WTC11 (cell line): ENCODE results near the gene CCBE1. TPM values are rescaled to one million over a fixed set of nuclear protein-coding genes. Genes with fewer than 3 reads are reported as not detected.

ENCODE experiments used
- ATAC-seq: fragments of 200-7000 bp; cut with Tn5 transposase; 2 replicates; pipeline ENCODE4 v1.10.0; 2021; ENCODE audit warnings: mild to moderate bottlenecking, moderate library complexity
- CTCF ChIA-PET: fragments of 300-600 bp; sonication (Branson Sonifier 250); formaldehyde crosslinking; loops from one replicate; lab custom pipeline; 2021; ENCODE audit warnings: antibody characterized with exemption; lab: Charles Lee
- POLR2A ChIA-PET: fragments of 350-600 bp; sonication (Branson Sonifier 250); formaldehyde crosslinking; loops from one replicate; lab custom pipeline; 2021; ENCODE audit warnings: antibody characterized with exemption; lab: Charles Lee
- DNase-seq: peaks from one replicate; pipeline ENCODE4 v3.0.0; 2021; ENCODE audit warnings: low spot score
- H3K27ac Mint-ChIP-seq: 2 replicates; pipeline ENCODE4 v1.8.0; 2021; ENCODE audit warnings: mixed read lengths
- H3K27me3 Mint-ChIP-seq: 2 replicates; pipeline ENCODE4 v1.8.0; 2021; ENCODE audit warnings: low read depth, mild to moderate bottlenecking, moderate library complexity, mixed read lengths
- H3K36me3 Mint-ChIP-seq: 2 replicates; pipeline ENCODE4 v1.8.0; 2021; ENCODE audit warnings: mixed read lengths
- H3K4me1 Mint-ChIP-seq: 2 replicates; pipeline ENCODE4 v1.8.0; 2022; ENCODE audit warnings: mixed read lengths
- H3K4me3 Mint-ChIP-seq: 2 replicates; pipeline ENCODE4 v1.8.0; 2021; ENCODE audit warnings: mild to moderate bottlenecking, moderate library complexity, mixed read lengths
- H3K9me3 Mint-ChIP-seq: 2 replicates; pipeline ENCODE4 v1.8.0; 2021; ENCODE audit warnings: mixed read lengths
- ARID4B ChIP-seq: sonication (generic); formaldehyde crosslinking; IDR thresholded peaks from 2 replicates; pipeline ENCODE4 v1.8.0; 2023; ENCODE audit warnings: missing genetic modification reagents, mild to moderate bottlenecking, borderline replicate concordance
- CBFB ChIP-seq: sonication (generic); formaldehyde crosslinking; IDR thresholded peaks from 2 replicates; pipeline ENCODE4 v1.8.1; 2022; ENCODE audit warnings: mild to moderate bottlenecking, low read depth, missing genetic modification reagents
- CDX4 ChIP-seq: fragments of 250-450 bp; sonication (Bioruptor Pico); IDR thresholded peaks from 2 replicates; pipeline ENCODE4 v1.9.0; 2021; ENCODE audit warnings: moderate library complexity, mild to moderate bottlenecking, inconsistent platforms, borderline replicate concordance
- CTCF ChIP-seq: fragments of 200-600 bp; IDR thresholded peaks from 2 replicates; pipeline ENCODE4 v1.8.0; 2022; ENCODE audit warnings: antibody characterized with exemption
- E2F4 ChIP-seq: sonication (generic); formaldehyde crosslinking; IDR thresholded peaks from 2 replicates; pipeline ENCODE4 v1.8.1; 2022; ENCODE audit warnings: low read depth, mild to moderate bottlenecking, moderate library complexity, missing genetic modification reagents, borderline replicate concordance
- EMX1 ChIP-seq: fragments of 250-450 bp; sonication (Bioruptor Pico); IDR thresholded peaks from 2 replicates; pipeline ENCODE4 v1.8.0; 2021; ENCODE audit warnings: mild to moderate bottlenecking
- FOXP1 ChIP-seq: sonication (generic); formaldehyde crosslinking; IDR thresholded peaks from 2 replicates; pipeline ENCODE4 v1.8.0; 2022; ENCODE audit warnings: missing genetic modification reagents, mild to moderate bottlenecking, moderate library complexity, borderline replicate concordance
- FOXP4 ChIP-seq: sonication (generic); formaldehyde crosslinking; IDR thresholded peaks from 2 replicates; pipeline ENCODE4 v1.8.0; 2022; ENCODE audit warnings: mild to moderate bottlenecking, missing genetic modification reagents
- IRF2 ChIP-seq: sonication (generic); formaldehyde crosslinking; IDR thresholded peaks from 2 replicates; pipeline ENCODE4 v1.8.0; 2022; ENCODE audit warnings: low read depth, missing genetic modification reagents, borderline replicate concordance
- MAX ChIP-seq: sonication (generic); formaldehyde crosslinking; IDR thresholded peaks from 2 replicates; pipeline ENCODE4 v1.8.0; 2022; ENCODE audit warnings: mild to moderate bottlenecking, missing genetic modification reagents
- PREB ChIP-seq: sonication (generic); formaldehyde crosslinking; IDR thresholded peaks from 2 replicates; pipeline ENCODE4 v1.8.1; 2022; ENCODE audit warnings: mild to moderate bottlenecking, missing genetic modification reagents, moderate library complexity, borderline replicate concordance
- RORB ChIP-seq: fragments of 250-450 bp; sonication (Bioruptor Pico); IDR thresholded peaks from 2 replicates; pipeline ENCODE4 v1.9.0; 2021; ENCODE audit warnings: mild to moderate bottlenecking
- TCF7 ChIP-seq: sonication (generic); formaldehyde crosslinking; IDR thresholded peaks from 2 replicates; pipeline ENCODE4 v1.8.0; 2022; ENCODE audit warnings: mild to moderate bottlenecking, low read depth, missing genetic modification reagents, moderate library complexity
- USF2 ChIP-seq: sonication (generic); formaldehyde crosslinking; IDR thresholded peaks from 2 replicates; pipeline ENCODE4 v1.8.1; 2023; ENCODE audit warnings: mild to moderate bottlenecking, missing genetic modification reagents, moderate library complexity
- ZMAT4 ChIP-seq: fragments of 250-450 bp; sonication (Bioruptor Pico); IDR thresholded peaks from 2 replicates; pipeline ENCODE4 v1.9.0; 2021; ENCODE audit warnings: mild to moderate bottlenecking
- ZNF232 ChIP-seq: sonication (generic); formaldehyde crosslinking; IDR thresholded peaks from 2 replicates; pipeline ENCODE4 v1.8.0; 2022; ENCODE audit warnings: mild to moderate bottlenecking, missing genetic modification reagents
- ZNF671 ChIP-seq: fragments of 250-450 bp; sonication (Bioruptor Pico); IDR thresholded peaks from 2 replicates; pipeline ENCODE4 v1.8.0; 2021; ENCODE audit warnings: mild to moderate bottlenecking
- total RNA-seq: library from RNA; stranded (reverse); gene quantifications from 3 replicates; pipeline ENCODE4 v1.2.3, GENCODE V29; 2021

The CCBE1 gene
- total RNA-seq, 1 experiment from 2014 or later: 9.7 TPM

GRCh38 chr18:59744271-59744721 lies 47.1 kb upstream of the CCBE1 start:
- no peak for DNase-seq
- CTCF ChIA-PET: interaction anchor here (1.0 to 1.2 kb wide), 2 partner anchors 47 to 79 kb away, joined by 3 to 6 read pairs; partner anchors contain the start of gene CCBE1
- no peak for ATAC-seq
- TF ChIP-seq CBFB (CRISPR knock-in tag): no peak
- TF ChIP-seq, all 79 proteins: peak for 0
- Mint-ChIP-seq H3K27ac (no peak overlapping the region), H3K36me3 (no peaks in the 10 kb centered on the region), H3K9me3 (no peaks in the 10 kb centered on the region; the same call in 1 of the 2 replicates), H3K4me1 (no peaks in the 10 kb centered on the region), H3K4me3 (no peak overlapping the region), H3K27me3 (peaks cover 3% of the 10 kb centered on the region; the same call in 1 of the 2 replicates)
- POLR2A ChIA-PET: no interaction called here

GRCh38 chr18:59743566-59743965 lies 46.3 kb upstream of the CCBE1 start:
- no peak overlapping the region for H3K27ac Mint-ChIP-seq
- ATAC-seq: no peak

More at GRCh38 chr18:59743566-59743965, 46.3 kb upstream of the CCBE1 start:
- DNase-seq: no peak
- no peak for TF ChIP-seq ZNF232 (CRISPR knock-in tag)
- TF ChIP-seq ZNF671: no peak
- no peak for TF ChIP-seq TCF7 (CRISPR knock-in tag)
- no peak for TF ChIP-seq USF2 (CRISPR knock-in tag)
- no peak for TF ChIP-seq CDX4
- no peak for TF ChIP-seq FOXP4 (CRISPR knock-in tag)
- no peak for TF ChIP-seq MAX (CRISPR knock-in tag)
- no peak for TF ChIP-seq PREB
- TF ChIP-seq RORB (CRISPR knock-in tag): no peak
- no peak for TF ChIP-seq EMX1 (CRISPR knock-in tag)
- no peak for TF ChIP-seq E2F4
- TF ChIP-seq FOXP1 (CRISPR knock-in tag): no peak
- no peak for TF ChIP-seq ARID4B
- no peak for TF ChIP-seq CTCF
- TF ChIP-seq IRF2 (CRISPR knock-in tag): no peak
- no peak for TF ChIP-seq ZMAT4 (CRISPR knock-in tag)
- peaks cover 3% of the 10 kb centered on the region; the same call in 1 of the 2 replicates for H3K27me3 Mint-ChIP-seq
- no peak overlapping the region for H3K4me3 Mint-ChIP-seq
- H3K9me3 Mint-ChIP-seq: peaks cover 7% of the 10 kb centered on the region
- ChIA-PET POLR2A (no interaction called here), CTCF (interaction anchor here (1.2 kb wide), 1 partner anchor 80 kb away, joined by 3 read pairs; no protein-coding TSS in a partner anchor)
- peaks cover 4% of the 10 kb centered on the region for H3K36me3 Mint-ChIP-seq
- no peaks in the 10 kb centered on the region for H3K4me1 Mint-ChIP-seq
